Stomach (tissue), 9 donors: ENCODE data around the gene B4GALNT4. TPM values are rescaled to one million over a fixed set of nuclear protein-coding genes. Genes with fewer than 3 reads are reported as not detected.

Experiments used
- DNase-seq, 2 donors: peaks; one replicate each; pipeline versions ENCODE4 v3.0.0 to v3.0.0-alpha.2; 2013 to 2019
- H3K27ac ChIP-seq, 5 donors: fragments of 200-600 bp in 4 of 5; sonication (generic) in 4 of 5; one replicate each; pipeline ENCODE4 v1.5.1; 2013 to 2019; ENCODE audit warnings: mild to moderate bottlenecking in 1 of 5, moderate library complexity in 1 of 5
- H3K27me3 ChIP-seq, 3 donors: fragments of 200-600 bp; sonication (generic); one replicate each; pipeline ENCODE4 v1.5.1; 2017 to 2019; ENCODE audit warnings: mixed run types in 1 of 3
- H3K36me3 ChIP-seq, 4 donors: fragments of 200-600 bp; sonication (generic); 1 replicate in 3 of 4; 2 replicates in 1 of 4; pipeline ENCODE4 v1.5.1; 2016 to 2019
- H3K4me1 ChIP-seq, 4 donors: fragments of 200-600 bp; sonication (generic); one replicate each; pipeline ENCODE4 v1.5.1; 2016 to 2019
- H3K4me3 ChIP-seq, 4 donors: fragments of 200-600 bp; sonication (generic) in 3 of 4; one replicate each; pipeline ENCODE4 v1.5.1; 2016 to 2019; ENCODE audit warnings: mild to moderate bottlenecking in 1 of 4
- H3K9me3 ChIP-seq, 4 donors: fragments of 200-600 bp; sonication (generic); one replicate each; pipeline ENCODE4 v1.5.1; 2016 to 2019
- CTCF ChIP-seq, 7 experiments: fragments of 450-650 bp in 4 of 7; fragments of 200-600 bp in 3 of 7; sonication (generic) in 3 of 7; IDR thresholded peaks; one replicate each; pipeline ENCODE4 v1.5.1; 2016 to 2019; ENCODE audit warnings: antibody characterized with exemption in 7 of 7, control low read depth in 2 of 7, mild to moderate bottlenecking in 1 of 7
- EP300 ChIP-seq: sonication (generic); formaldehyde crosslinking; IDR thresholded peaks from one replicate; pipeline ENCODE4 v1.6.1; 2017; ENCODE audit warnings: antibody characterized with exemption
- POLR2A ChIP-seq, 4 donors: fragments of 450-650 bp; IDR thresholded peaks; one replicate each; pipeline ENCODE4 v1.6.1; 2016; ENCODE audit warnings: antibody characterized with exemption in 4 of 4, control low read depth in 2 of 4, mild to moderate bottlenecking in 1 of 4, moderate library complexity in 1 of 4
- POLR2AphosphoS5 ChIP-seq, 3 donors: sonication (generic); formaldehyde crosslinking; IDR thresholded peaks; one replicate each; pipeline ENCODE4 v1.6.1; 2016; ENCODE audit warnings: antibody characterized with exemption in 3 of 3
- WGBS, 5 donors: extraction: QIAGEN DNeasy Blood & Tissue Kit in 3 of 5; methylation state at CpG; one replicate each; pipeline versions ENCODE4 v1.1.5 to v1.1.7; 2013 to 2018; 5-methylcytosine and 5-hydroxymethylcytosine counted together
- intact Hi-C: fragments of 100-400 bp; cut with DNase I; formaldehyde crosslinking; loops from one replicate; pipeline ENCODE4 v1.15.1; 2023; ENCODE audit warnings: low total_unique reads
- polyA plus RNA-seq, 3 donors: library from polyadenylated mRNA; stranded (reverse); fragments of 200-250 nt; gene quantifications; one replicate each; pipeline ENCODE4 v1.2.3, GENCODE V29; 2013
- total RNA-seq, 5 donors: library from RNA; depleted of rRNA; stranded (reverse); fragments of >200 nt; gene quantifications; one replicate each; pipeline versions ENCODE4 v1.1.0 to v1.2.3, GENCODE V29; 2014 to 2016
- donor health status: healthy with polysubstance abuse.
- donor health status: Bipolar disorder and iron deficiency.
- donor health status: healthy.

The B4GALNT4 gene
- total and polyA plus RNA-seq, 8 donors = 0.45 to 8.8 (median 4.3) TPM; not detected in 2

- Histone ChIP-seq H3K4me1 (peaks cover 15 to 57% (median 46%) of the 10 kb centered on the region in 4 donors), H3K27me3 (peaks cover 6 to 70% (median 16%) of the 10 kb centered on the region in 3 donors), H3K9me3 (no peaks in the 10 kb centered on the region), H3K27ac (peak overlapping the region; percentile 84 to 91 (median 88)), H3K36me3 (no peaks in the 10 kb centered on the region), H3K4me3 (peak overlapping the region; percentile 55 to 73 (median 61))
- WGBS, 5 donors = 6 to 9% (median 8%) methylated on average over 19 to 45 of the region's 45 CpGs
- TF ChIP-seq POLR2A (IDR thresholded peaks at IDR 0.05) = no peak
- intact Hi-C loops = no loop called here
- no peak for DNase-seq
These were observed 46.9 kb downstream of the B4GALNT4 start for GRCh38 chr11:416051-416756.

DNA sequence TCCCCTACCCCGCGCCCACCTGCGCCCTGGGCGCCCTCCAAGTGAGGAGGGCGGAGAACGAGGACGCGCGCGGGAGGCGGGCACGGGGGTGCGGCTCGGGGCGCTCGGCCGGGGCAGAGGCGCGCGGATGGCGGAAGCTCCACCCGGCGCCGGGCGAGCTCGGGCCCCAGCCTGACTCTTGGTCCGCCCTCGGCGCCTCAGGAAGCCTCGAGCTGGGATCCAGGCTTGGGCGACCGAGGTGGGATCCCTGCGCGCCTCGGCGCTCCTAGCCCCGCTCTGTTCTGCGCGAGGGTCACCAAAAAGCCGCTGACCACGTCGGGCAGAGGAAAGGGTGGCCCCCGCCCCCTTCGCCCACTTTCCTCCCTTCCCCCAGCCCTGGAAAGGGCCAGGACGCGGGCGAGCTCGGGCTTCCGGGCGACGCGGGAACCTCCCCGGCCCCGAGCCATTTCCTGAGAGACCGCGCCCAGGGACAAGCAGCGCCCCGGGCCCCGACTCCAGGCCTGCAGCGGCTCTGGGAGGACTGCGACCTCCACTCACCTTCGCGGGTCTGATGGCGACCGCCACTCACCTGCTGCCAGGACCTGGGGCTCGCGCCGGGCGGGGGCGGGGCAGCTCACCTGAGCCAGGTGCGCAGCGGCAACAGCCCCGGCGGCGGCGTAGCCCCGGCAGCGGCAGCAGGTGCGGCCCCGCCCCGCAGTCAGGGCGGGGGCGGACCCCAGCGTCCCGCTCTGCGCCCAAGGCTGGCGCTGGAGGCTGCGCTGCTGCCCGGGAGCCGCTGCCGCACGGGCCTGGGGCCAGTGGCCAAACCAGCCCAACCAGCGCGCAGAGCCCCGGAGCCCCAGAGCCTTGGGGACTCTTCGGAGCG, 47.7 kb downstream of the B4GALNT4 start:
- intact Hi-C loops = no loop called here
- TF ChIP-seq POLR2A (IDR thresholded peaks at IDR 0.05) (no peak), POLR2AphosphoS5 (IDR thresholded peaks at IDR 0.05) (peak in 2 of 3 donors; percentile 6 to 13), EP300 (no peak)
- peaks cover 15 to 57% (median 46%) of the 10 kb centered on the region in 4 donors for H3K4me1 ChIP-seq
- H3K9me3 ChIP-seq = no peaks in the 10 kb centered on the region
- peaks cover 6 to 70% (median 16%) of the 10 kb centered on the region in 3 donors for H3K27me3 ChIP-seq
- 0 to 4% (median 1%) methylated on average over 16 to 97 of the region's 97 CpGs for WGBS, 5 donors
- DNase-seq = peak; percentile 82 to 90
- peak overlapping the region; percentile 84 to 91 (median 88) for H3K27ac ChIP-seq
- H3K4me3 ChIP-seq = peak overlapping the region; percentile 55 to 73 (median 61)
- H3K36me3 ChIP-seq = no peaks in the 10 kb centered on the region

DNA sequence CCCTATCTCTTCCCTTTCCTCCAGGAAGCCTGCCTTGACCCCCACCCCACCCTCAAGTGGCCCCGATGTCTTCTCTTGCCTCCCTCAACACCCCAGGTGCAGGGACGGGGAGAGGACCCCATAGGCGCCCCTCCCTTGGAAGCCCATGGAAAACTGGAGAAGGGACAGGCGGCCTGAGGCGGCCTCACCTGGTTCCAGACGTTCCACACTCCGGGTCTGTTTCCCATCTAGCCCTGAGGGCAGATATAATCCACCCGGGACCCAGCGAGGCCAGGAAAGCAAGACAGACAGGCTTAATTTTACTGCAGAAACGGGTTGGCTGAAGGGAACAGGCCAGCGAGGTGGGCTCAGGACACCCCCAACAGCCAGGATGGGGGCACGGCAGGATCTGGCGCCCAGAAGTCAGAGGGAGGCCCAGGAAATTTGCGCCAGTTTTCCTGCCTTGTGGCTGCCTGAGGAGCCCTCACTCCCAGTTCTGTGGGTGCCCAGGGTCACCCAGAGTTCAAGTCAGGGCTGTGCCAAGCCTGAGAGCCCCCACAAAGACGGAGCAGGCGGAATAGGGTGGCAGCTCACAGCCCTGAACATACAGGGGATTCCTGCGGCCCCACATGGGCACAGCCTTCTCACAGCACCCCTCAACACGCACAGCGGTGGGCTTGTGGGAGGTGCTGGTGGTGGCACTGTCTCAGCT, 48.5 kb downstream of the B4GALNT4 start:
- Histone ChIP-seq H3K9me3 (no peaks in the 10 kb centered on the region), H3K4me3 (peak overlapping the region; percentile 55 to 73 (median 61)), H3K27me3 (peaks cover 6 to 70% (median 16%) of the 10 kb centered on the region in 3 donors), H3K4me1 (peaks cover 15 to 55% (median 45%) of the 10 kb centered on the region in 4 donors), H3K36me3 (no peaks in the 10 kb centered on the region), H3K27ac (peak overlapping the region; percentile 84 to 91 (median 88))
- WGBS, 5 donors = 46 to 58% (median 53%) methylated on average over 16 to 19 of the region's 19 CpGs
- intact Hi-C loops = no loop called here
- TF ChIP-seq POLR2AphosphoS5 (IDR thresholded peaks at IDR 0.05) = no peak
- no peak for TF ChIP-seq EP300
- no peak for TF ChIP-seq CTCF (IDR thresholded peaks at IDR 0.05)
- TF ChIP-seq POLR2A (IDR thresholded peaks at IDR 0.05) = no peak
- DNase-seq = no peak

DNA sequence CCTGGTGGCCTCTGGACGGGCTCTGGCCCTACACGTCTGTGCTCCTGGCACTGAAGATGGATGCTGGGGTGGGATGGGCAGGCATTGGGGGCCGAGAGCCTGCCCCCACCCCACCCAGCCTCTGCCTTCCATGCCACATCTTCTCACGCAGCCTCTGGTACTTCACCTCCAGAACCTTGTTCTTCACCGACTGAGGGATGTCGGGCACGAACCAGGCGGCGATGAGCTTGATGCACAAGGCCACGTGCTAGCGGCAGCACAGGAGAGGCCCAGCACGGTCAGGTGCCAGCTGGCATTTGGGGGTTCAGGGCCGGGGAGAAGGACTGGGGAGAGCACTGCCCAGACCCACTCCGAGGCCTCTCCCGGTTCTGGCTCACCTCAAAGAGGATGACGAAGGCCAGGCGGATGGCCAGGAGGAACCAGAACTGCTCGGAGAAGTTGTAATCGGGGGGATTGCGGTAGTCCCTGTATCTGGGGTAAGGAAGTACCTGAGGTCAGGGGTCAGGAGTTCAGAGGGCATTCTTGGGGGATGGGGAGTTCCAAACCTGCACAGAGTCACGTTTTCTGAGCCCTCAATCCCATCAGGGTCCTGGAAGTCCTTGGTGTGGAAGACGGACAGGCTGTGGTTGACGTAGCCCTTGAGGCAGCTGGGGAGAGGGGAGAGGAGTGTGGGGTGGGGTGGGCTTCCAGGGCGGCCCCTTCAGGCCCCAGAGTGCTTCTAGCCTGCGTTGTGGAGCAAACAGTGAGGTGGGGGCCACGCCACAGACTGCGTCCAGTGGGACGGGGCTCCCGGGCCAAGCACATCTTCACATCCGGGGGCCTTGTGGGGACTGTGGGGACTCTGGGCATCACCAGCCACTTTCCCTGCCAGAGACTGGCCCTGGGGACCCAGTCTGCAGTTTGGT, 49.3 kb downstream of the B4GALNT4 start:
- H3K9me3 ChIP-seq = no peaks in the 10 kb centered on the region
- H3K4me1 ChIP-seq = peaks cover 15 to 47% (median 40%) of the 10 kb centered on the region in 4 donors
- DNase-seq = no peak
- H3K27ac ChIP-seq = no peak overlapping the region
- TF ChIP-seq POLR2A (IDR thresholded peaks at IDR 0.05) = no peak
- TF ChIP-seq EP300 = no peak
- no peak for TF ChIP-seq POLR2AphosphoS5 (IDR thresholded peaks at IDR 0.05)
- no peak for TF ChIP-seq CTCF (IDR thresholded peaks at IDR 0.05)
- H3K27me3 ChIP-seq = peaks cover 6 to 77% (median 16%) of the 10 kb centered on the region in 3 donors
- H3K36me3 ChIP-seq = no peaks in the 10 kb centered on the region
- H3K4me3 ChIP-seq = no peak overlapping the region
- intact Hi-C loops = no loop called here
- WGBS, 5 donors = 89 to 94% (median 92%) methylated on average over 26 to 30 of the region's 30 CpGs
